Tibial nerve (tissue), 3 donors: Measurements from ENCODE around the gene DAD1.

Source experiments
- CTCF ChIP-seq, 5 experiments: fragments of 200-600 bp in 3 of 5; fragments of 450-650 bp in 2 of 5; sonication (generic) in 3 of 5; IDR thresholded peaks; one replicate each; pipeline ENCODE4 v1.5.1; 2016 to 2019; ENCODE audit warnings: antibody characterized with exemption in 5 of 5, mild to moderate bottlenecking in 3 of 5, moderate library complexity in 2 of 5
- POLR2A ChIP-seq, 2 donors: fragments of 450-650 bp; IDR thresholded peaks; one replicate each; pipeline ENCODE4 v1.6.1; 2017; ENCODE audit warnings: antibody characterized with exemption in 2 of 2, mild to moderate bottlenecking in 2 of 2, moderate library complexity in 2 of 2

- no peak for TF ChIP-seq POLR2A (IDR thresholded peaks at IDR 0.05)
- no peak for TF ChIP-seq CTCF (IDR thresholded peaks at IDR 0.05)
Observed at GRCh38 chr14:22580625-22581024, 8.4 kb downstream of the DAD1 start.
